IMR-90 (cell line): ENCODE data around the gene CLEC3B.

Source experiments
- BHLHE40 ChIP-seq: fragments of 150-350 bp; IDR thresholded peaks from 2 replicates; pipeline ENCODE4 v1.6.1; 2016; ENCODE audit warnings: mild to moderate bottlenecking, low read depth, low read length
- CEBPB ChIP-seq: IDR thresholded peaks from 2 replicates; pipeline ENCODE4 v1.6.1; 2012; ENCODE audit warnings: low read depth, low read length, improper control_type of control experiment
- CHD1 ChIP-seq: IDR thresholded peaks from 2 replicates; pipeline ENCODE4 v1.6.1; 2012; ENCODE audit warnings: low read depth, low read length, improper control_type of control experiment
- CTCF ChIP-seq: conservative IDR thresholded peaks from 2 replicates; pipeline ENCODE4 v1.5.1; 2012; ENCODE audit warnings: mild to moderate bottlenecking, low read depth, low read length, improper control_type of control experiment
- FOS ChIP-seq: fragments of 150-350 bp; IDR thresholded peaks from 2 replicates; pipeline ENCODE4 v1.6.1; 2016; ENCODE audit warnings: low read depth, low read length
- MAFK ChIP-seq: IDR thresholded peaks from 2 replicates; pipeline ENCODE4 v1.6.1; 2012; ENCODE audit warnings: low read depth, low read length, improper control_type of control experiment
- NFE2L2 ChIP-seq: fragments of 150-350 bp; IDR thresholded peaks from 2 replicates; pipeline ENCODE4 v1.6.1; 2016; ENCODE audit warnings: low read depth, mild to moderate bottlenecking, low read length
- POLR2A ChIP-seq: IDR thresholded peaks from 2 replicates; pipeline ENCODE4 v1.6.1; 2012; ENCODE audit warnings: mild to moderate bottlenecking, low read depth, low read length
- RAD21 ChIP-seq: IDR thresholded peaks from 2 replicates; pipeline ENCODE4 v1.6.1; 2012; ENCODE audit warnings: low read length, improper control_type of control experiment
- RCOR1 ChIP-seq: IDR thresholded peaks from 2 replicates; pipeline ENCODE4 v1.6.1; 2012; ENCODE audit warnings: mild to moderate bottlenecking, low read length, improper control_type of control experiment; ENCODE audit not compliant: insufficient replicate concordance
- RFX5 ChIP-seq: IDR thresholded peaks from 2 replicates; pipeline ENCODE4 v1.8.0; 2012; ENCODE audit warnings: low read depth, mild to moderate bottlenecking, low read length, moderate library complexity
- TF ChIP-seq, protein P1 (sequence below): fragments of 150-350 bp; IDR thresholded peaks from 2 replicates; pipeline ENCODE4 v1.6.1; 2016; ENCODE audit warnings: low read depth, mild to moderate bottlenecking, low read length, moderate library complexity, borderline replicate concordance

DNA sequence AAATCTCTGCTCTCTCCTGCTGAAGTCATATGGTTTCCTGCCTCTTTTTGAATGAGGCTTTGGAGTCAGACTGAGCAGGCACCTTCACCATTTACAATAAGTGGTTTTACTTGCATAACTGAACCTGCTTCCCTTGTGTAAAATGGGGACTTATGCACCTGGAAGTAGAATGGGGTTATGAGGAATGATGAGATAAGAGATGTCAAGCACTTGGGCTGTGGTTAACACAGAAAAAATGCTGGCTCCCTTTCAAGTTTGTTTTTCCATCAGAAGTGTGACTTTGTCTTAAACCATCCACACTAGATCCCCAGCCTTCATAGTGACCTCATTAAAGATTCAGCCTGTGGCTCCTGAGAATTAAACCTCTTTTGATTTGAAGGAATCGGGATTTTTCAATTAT is 44.9 kb upstream of the CLEC3B start:
- TF ChIP-seq CEBPB: no peak
- no peak for TF ChIP-seq POLR2A
- no peak for TF ChIP-seq BHLHE40
- no peak for TF ChIP-seq NFE2L2
- no peak for TF ChIP-seq CTCF
- TF ChIP-seq, protein P1, sequence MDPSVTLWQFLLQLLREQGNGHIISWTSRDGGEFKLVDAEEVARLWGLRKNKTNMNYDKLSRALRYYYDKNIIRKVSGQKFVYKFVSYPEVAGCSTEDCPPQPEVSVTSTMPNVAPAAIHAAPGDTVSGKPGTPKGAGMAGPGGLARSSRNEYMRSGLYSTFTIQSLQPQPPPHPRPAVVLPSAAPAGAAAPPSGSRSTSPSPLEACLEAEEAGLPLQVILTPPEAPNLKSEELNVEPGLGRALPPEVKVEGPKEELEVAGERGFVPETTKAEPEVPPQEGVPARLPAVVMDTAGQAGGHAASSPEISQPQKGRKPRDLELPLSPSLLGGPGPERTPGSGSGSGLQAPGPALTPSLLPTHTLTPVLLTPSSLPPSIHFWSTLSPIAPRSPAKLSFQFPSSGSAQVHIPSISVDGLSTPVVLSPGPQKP: no peak
- TF ChIP-seq FOS: no peak
- TF ChIP-seq RFX5: no peak
- no peak for TF ChIP-seq CHD1
- no peak for TF ChIP-seq RAD21
- no peak for TF ChIP-seq MAFK
- no peak for TF ChIP-seq RCOR1
